GM21576 (cell line): Measurements from ENCODE around the gene NUPR1.
"Not testable (repeated sequence)": the region's sequence is repeated elsewhere in the genome, so short reads cannot be mapped to it uniquely, and the experiment has no call there.

Experiments used
- ATAC-seq: cut with Tn5 transposase; IDR thresholded peaks from one replicate; pipeline ENCODE4 v1.9.1; 2021; ENCODE audit warnings: mild to moderate bottlenecking, moderate library complexity; ENCODE audit not compliant: unreplicated experiment

The NUPR1 gene

DNA sequence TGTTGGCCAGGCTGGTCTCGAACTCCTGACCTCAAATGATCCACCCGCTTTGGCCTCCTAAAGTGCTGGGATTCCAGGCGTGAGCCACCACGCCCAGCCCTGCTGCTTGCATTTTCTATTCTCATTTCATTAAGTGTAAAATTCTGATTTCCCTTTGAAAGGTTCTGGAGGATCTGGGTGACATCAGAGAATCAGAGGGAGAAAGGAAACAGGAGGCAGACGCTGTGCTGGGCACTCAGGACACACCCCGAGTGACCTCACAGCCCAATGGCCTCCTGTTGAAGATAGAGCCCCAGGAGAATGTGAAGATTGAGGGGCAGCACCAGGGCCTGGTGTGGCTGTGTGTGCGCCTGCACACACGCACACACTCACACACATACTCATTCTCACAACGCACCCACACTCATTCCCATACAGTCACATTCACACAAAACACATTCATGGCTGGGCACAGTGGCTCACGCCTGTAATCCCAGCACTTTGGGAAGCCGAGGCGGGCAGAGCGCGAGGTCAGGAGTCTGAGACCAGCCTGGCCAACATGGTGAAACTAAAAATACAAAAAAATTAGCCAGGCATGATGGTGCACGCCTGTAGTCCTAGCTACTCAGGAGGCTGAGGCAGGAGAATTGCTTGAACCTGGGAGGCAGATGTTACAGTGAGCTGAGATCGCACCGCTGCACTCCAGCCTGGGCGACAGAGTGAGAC lies 38.1 kb downstream of the NUPR1 start:
- ATAC-seq: not testable (repeated sequence)

DNA sequence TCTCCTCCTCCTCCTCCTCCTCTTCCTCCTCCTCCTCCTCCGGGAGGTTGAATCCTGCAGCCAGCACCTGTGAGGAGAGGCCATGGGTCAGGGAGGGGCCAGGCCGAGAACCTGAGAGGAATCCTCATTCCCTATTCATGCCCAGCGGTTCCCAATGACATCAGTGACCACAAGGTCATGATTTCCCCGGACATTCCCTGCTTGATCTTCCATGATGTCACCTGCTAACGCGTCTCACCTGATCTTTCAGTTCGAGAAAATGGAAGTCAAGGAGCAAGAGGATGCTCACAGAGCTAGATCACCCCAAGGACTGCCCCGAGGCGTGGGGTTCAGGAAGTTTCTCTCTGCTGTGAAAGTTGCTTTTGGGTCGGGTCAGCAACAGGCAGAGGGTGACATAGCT lies 38.9 kb downstream of the NUPR1 start:
- no peak for ATAC-seq

DNA sequence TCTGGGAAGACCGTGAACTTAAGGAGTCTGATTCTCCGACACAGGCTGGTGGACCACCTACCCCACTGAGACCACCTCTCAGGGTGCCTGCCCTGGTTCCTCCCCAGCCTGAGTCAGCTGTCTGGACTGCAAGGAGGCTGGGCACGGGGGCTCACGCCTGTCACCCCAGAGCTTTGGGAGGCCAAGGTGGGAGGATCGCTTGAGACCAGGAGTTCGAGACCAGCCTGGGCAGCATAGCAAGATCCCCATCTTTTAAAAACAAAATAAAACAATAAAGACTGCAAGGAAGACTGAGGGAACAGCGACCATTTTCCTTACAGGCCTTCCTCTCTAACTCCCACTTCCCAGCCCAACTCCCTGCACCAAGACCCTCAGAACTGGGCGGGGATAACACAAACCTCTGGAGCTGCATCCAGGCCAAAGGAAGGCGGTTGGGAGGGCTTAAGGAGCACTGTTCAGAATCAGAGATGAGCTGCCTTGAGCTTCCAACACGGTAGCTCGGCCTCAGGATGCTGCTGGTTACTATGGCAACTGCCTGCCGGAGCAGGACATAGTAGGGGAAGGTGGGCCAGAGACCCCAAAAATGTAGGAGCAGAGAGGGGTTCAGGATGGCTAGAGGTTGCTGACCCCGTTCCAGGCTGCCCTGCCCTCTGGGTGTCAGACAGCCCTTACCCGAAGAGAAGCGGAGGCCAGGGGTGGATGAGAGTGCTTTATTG lies 40.0 kb downstream of the NUPR1 start:
- no peak for ATAC-seq

DNA sequence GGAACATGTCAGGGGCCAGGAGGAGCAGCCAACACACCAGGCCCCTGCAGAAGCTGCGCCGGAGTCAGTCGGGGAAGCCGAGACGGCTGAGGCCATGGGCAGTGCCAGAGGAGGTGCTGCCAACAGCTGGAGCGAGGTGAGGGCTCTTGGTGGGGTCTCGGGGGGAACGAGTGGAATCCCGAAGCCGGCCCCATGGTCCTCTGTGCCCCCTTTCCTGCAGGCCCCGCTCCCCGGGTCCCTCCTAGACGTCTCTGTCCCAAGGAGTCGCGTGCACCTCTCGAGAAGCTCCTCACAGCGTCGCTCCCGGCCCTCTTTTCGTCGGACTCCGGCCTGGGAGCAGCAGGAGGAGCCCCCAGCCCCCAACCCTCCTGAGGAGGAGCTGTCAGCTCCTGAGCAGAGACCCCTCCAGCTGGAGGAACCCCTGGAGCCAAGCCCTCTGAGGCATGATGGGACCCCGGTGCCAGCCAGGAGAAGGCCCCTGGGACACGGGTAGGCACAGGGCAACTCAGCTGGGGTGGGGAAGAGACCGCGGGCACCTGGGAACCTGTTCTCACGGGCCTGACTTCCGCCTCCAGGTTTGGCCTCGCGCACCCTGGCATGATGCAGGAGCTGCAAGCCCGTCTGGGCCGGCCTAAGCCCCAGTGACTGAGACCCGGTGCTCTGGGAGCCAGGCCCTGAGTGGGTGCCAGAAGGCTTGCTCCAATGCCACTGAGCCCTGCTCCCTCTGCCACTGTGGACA lies 40.7 kb downstream of the NUPR1 start:
- ATAC-seq: no peak

DNA sequence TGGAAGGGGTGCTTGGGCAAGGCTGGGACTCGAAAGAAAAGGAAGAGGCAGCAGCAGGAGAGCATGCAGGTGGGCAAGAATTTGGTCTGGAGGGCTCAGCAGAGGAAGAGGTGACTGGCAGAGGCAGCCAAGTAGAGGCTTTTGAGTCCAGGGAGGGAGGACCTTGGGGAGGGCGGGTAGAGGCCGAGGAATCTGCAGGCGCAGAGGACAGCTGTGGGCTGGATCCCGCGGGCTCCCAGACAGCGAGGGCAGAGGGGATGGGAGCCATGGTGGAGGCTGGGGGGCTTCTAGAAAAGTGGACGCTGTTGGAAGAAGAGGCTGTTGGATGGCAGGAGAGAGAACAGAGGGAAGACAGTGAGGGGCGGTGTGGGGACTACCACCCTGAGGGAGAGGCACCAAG lies 41.4 kb downstream of the NUPR1 start:
- ATAC-seq: no peak

DNA sequence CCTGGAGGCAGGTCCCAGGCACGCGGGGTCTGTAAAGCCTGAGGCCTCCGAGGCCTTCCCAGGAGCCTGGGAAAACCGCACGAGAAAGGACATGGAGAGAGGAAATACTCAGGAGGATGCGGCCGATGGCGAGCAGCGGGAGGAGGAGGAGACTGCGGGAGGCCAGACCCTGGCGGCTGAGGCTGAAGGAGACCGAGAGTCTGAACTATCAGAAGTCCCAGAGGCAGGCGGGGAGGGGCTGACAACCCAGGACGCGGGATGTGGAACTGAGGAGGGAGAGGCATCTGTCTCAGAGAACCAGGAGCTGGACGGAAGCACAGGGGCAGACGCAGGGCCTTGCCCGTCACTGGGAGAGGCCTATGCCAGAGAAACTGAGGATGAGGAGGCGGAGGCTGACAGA lies 41.9 kb downstream of the NUPR1 start:
- no peak for ATAC-seq

DNA sequence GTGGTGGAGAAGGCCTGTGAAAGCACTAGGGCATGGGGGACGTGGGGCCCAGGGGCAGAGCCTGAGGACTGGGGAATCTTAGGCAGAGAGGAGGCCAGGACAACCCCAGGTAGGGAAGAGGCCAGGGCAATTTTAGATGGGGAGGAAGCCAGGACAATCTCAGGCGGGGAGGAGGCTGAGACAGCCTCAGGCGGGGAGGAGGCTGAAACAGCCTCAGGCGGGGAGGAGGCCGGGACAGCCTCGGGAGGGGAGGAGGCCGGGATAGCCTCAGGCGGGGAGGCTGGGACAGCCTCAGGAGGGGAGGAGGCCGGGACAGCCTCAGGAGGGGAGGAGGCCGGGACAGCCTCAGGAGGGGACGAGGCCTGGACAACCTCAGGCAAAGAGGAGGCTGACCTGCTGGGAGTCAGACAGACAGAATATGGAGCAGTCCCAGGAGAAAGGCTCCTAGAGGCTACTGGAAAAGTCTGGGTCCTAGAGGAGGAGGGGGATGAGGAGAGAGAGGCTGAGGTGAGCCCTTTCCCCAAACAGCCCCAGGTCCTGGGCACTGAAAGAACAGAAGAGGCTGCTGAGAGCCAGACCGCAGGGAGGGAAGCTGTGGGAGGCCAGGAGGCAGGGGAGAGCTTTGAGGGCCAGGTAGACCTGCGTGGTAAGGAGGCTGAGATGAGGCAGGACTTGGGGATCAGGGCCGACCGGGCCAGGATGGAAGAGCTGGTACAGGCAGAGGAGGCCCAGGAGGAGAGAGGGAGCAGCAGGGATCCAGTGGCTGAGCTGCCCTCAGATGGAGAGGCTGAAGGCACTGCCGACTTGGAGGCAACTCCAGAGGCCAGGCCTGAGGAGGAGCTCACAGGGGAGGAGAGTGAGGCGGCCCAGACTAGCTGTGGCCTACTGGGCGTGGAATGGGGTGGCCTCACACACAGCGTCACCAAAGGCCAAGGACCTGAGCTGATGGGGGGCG lies 42.7 kb downstream of the NUPR1 start:
- ATAC-seq: no peak

DNA sequence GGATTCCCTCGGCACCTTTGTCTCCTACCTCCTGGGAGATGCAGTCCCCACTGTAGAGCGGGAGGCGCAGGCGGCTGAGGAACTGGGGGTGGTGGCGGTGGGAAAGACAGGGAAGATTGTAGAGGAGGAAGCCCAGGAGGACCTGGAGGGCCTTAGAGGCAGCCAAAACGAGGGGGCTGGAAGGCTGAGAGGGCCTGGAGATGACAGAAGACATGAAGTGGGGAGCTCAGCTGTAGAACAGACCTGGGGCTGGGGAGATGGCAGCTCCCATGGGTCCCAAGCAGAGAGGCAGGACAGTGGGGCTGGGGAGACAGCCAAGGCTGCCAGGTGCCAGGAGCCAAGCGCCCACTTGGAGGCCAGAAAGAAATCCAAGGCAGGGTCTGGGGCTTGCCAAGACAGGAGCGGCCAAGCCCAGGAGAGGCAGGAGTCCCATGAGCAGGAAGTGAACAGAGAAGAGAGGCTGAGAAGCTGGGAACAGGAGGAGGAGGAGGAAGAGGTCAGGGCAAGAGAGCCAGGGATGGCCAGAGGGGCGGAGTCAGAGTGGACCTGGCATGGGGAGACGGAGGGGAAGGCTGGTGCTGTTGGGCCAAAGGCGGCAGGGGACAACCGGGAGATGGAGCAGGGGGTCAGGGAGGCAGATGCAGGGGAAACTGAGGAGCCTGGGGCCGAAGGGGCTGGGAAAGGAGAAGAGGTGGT lies 43.5 kb downstream of the NUPR1 start:
- ATAC-seq: no peak

DNA sequence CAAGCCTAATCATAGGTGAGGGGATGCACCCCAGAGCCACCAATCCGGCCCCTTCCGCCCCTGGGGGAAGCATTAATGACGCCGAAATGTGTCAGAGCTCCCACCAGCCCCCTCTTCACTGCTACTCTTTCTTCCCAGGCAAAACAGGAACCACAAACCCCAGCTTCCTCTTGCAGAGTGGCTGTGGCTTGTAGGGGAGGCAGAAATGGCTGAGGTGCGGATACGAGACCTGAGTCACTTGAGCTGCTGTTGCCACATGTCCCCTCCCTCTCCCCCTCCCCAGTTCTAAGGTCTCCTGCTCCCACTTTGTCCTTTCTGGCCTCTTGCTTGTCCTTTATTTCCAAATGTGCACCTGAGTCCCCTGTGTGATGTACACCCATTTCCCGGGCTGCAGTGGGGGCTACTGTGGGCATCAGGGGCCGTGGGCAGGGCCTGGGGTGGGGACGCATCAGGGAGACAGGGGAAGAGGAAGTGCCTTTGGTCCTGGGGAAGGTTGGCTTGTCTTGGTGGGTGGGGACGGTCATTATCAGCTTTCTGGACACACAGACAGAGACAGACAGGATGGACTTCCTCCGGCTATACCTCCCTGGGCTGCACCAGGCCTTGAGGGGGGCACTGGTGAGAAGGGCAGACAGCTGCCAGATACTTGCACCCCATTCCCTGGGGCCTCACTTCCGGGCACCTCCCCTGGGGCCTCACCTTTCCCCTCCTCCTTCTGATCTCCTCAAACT lies 44.5 kb downstream of the NUPR1 start, which contains the start of gene APOBR:
TSS of gene APOBR (plus strand) at position 523 of the 731 bp plus-strand sequence. CDS start at position 562, 39 bp downstream.
- ATAC-seq: peak; percentile 54

DNA sequence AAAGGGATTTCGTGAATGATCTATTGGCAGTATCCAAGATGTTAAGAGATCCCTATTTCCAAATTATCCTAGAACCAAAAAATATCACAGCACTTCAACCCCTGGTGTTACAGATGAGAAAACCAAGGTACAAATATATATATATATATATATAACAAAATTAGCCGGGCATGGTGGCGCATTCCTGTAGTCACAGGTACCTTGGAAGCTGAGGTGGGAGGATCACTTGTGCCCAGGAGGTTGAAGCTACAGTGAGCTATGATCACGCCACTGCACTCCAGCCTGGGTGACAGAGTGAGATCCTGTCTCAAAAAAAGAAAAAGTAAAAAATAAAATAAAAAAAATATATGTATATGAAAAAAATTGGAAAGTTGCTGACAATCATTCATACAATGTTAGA lies 46.3 kb downstream of the NUPR1 start:
- ATAC-seq: no peak

DNA sequence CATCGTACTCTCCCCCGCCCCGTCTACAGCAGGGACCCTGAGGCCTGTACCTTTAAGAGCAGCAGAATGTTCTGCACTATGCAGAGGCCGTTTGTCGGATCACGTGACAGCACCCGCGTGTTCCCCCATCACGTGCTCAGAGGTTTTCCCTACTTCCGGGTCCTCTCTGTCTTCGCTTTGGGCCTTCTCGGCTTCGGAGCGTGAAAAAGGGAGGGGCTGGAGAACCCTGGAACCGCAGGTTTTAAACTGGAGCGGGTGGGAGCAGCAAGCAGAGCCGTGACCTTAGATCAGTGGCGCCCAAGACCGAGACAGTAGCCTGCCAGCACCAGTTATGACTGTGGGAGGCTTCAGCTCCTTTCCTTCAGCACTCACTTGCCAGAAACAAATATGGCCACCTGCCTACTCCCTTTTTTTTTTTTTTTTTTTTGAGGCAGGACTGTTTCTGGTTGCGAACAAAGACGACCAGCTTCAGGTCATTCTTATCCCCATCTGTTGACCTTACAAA lies 46.8 kb downstream of the NUPR1 start, which contains the start of gene CLN3:
TSS of gene CLN3 (minus strand) at position 105 of the 505 bp plus-strand sequence. CDS start 315 bp downstream, outside the sequence.
- peak; percentile 61 for ATAC-seq

DNA sequence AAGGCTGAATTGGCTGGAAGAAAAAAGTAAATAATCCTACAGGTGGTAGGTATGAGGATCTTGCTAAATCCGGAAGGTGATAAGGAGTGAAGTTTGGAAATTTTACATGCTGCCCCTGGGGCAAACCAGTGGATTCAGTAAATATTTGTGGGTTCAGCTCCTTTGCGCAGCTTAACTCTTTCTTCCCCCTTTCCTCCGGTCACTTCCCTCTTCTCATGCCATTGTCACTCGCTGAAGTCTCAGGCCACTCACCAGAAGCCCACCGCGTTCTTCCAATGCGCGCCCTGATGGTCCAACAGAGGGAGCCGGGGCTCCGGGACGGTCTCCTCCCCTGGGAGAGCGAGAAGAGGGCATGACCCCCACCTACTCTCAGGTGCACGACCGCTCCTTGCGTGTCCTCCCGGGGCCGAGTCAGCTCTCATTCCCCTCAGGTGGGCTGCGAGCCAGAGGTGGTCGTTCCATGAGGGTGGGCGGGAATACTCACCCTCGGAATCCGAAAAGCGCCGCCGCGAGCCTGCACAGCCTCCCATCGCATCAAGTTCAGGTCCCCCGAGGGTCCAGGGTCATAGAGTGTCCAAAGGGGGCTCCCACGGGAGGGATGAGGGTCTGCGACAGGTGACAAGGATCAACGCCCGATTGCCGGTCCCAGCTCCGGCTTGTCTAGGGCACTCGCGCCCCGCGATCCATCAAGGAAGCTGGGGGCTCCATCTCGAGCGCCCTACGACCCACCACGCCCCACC lies 47.4 kb downstream of the NUPR1 start:
- no peak for ATAC-seq

DNA sequence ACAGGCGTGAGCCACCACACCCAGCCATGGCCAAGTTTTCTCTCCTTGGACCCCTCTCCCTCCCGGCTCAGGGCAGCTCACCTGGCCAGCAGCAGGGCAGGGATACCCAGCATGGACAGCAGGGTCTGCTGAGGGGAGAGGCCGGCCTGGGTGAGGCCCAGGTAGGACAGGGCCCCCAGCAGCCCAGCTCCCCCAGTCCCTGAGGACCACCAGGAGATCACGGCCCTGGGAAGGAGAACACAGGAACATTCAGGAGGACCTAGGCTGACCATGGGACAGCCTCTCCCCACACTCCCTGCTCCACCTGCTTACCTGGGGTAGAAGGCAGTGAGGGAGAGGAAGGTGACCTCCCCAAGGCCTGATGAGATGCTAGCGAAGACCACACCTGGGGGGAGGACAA lies 52.5 kb downstream of the NUPR1 start:
- no peak for ATAC-seq

DNA sequence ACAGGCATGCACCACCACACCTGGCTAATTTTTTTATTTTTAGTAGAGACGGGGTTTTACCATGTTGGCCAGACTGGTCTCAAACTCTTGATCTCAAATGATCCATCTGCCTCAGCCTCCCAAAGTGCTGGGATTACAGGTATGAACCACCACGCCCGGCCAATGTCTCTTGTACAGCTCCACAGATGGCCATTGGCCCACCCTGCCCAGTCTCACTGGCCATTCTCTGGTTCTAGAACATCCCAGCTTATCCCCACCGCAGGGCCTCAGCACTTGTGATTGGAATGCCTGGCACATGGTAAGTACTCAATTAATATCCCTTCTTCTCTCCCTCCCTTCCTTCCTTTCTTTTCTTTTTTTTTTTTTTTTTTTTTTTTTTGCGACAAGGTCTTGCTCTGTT lies 55.4 kb downstream of the NUPR1 start:
- ATAC-seq: not testable (repeated sequence)
